ENCODE measurements around the gene C10orf95.

DNA sequence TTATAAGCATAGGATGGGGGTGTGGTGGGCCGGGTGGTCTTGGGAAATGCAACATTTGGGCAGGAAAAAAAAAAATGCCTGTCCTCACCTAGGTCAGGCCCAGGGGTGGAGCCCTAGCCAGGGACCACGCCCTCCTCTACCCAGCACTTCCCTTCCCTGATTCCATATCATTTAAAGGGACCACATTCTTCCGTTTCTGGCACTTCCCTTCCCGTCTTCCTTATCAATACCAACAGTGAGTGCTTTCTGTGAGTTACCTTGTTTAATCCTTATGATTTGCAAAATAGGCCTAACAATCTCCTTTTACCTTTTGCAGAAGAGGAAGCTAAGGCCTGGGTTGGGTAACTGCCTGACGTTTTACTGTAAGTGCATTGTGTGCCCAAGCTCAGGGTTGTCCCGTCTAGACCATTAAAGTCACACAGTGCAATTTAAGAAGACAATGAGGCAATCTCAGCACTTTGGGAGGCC lies 16.7 kb upstream of the C10orf95 start:
- TF ChIP-seq, protein P1, sequence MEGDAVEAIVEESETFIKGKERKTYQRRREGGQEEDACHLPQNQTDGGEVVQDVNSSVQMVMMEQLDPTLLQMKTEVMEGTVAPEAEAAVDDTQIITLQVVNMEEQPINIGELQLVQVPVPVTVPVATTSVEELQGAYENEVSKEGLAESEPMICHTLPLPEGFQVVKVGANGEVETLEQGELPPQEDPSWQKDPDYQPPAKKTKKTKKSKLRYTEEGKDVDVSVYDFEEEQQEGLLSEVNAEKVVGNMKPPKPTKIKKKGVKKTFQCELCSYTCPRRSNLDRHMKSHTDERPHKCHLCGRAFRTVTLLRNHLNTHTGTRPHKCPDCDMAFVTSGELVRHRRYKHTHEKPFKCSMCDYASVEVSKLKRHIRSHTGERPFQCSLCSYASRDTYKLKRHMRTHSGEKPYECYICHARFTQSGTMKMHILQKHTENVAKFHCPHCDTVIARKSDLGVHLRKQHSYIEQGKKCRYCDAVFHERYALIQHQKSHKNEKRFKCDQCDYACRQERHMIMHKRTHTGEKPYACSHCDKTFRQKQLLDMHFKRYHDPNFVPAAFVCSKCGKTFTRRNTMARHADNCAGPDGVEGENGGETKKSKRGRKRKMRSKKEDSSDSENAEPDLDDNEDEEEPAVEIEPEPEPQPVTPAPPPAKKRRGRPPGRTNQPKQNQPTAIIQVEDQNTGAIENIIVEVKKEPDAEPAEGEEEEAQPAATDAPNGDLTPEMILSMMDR (IDR thresholded peaks at IDR 0.05) = no peak
- TF ChIP-seq EZH2 (IDR thresholded peaks at IDR 0.05; ENCODE audit: borderline replicate concordance, insufficient read depth, low read depth, low read length, poor library complexity, severe bottlenecking) = no peak

Measured in B cell (primary cell).